NCI-H2196 treated with DMSO at 0.1 percent for 48 hours (cell line): ENCODE results near the gene APOA5.
A peak's percentile ranks its signal among the peaks of the same experiment; 100 is the strongest.
"Not testable (repeated sequence)": the region's sequence is repeated elsewhere in the genome, so short reads cannot be mapped to it uniquely, and the experiment has no call there.

Source experiments
- DNase-seq: peaks from one replicate; lab custom pipeline; 2025; ENCODE audit not compliant: unreplicated experiment; lab: John Stamatoyannopoulos, UW

The APOA5 gene

GRCh38 chr11:116801662-116802061 lies 10.0 kb upstream of the APOA5 start:
- DNase-seq: not testable (repeated sequence)

DNA sequence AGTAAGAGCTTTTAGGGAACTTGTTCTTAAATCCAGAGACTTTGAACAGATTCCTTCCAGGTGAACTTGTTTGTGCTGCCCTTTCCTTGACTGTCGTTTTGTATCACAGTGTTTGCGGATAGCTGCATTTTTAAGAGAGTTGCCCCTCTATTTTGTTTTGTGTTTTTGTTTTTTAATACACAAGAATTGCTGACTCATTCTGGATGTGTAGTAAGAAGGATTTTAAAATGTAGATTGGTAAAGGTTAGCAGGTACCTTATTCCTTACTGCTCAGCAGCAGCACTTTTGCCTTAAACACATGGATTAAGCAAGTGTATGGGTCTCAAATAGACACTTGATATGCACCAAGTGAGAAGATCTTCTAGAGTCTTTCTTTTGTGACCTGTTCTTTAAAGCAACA lies 8.9 kb upstream of the APOA5 start:
- no peak for DNase-seq

DNA sequence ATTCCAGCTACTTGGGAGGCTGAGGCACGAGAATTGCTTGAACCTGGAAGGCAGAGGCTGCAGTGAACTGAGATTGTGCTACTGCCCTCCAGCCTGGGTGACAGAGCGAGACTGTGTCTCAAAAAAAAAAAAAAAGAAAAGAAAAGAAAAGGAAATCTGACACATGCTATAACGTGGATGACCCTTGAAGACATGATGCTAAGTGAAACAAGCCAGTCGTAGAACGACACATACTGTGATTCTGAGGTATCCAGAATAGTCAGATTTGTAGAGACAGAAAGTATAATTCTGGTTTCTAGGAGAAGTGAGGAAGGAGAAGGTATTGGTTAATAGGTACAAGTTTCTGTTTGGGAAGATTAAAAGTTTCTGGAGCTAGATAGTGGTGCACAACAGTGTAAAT lies 6.7 kb upstream of the APOA5 start:
- DNase-seq: no peak

GRCh38 chr11:116797816-116798215 lies 6.1 kb upstream of the APOA5 start:
- no peak for DNase-seq

DNA sequence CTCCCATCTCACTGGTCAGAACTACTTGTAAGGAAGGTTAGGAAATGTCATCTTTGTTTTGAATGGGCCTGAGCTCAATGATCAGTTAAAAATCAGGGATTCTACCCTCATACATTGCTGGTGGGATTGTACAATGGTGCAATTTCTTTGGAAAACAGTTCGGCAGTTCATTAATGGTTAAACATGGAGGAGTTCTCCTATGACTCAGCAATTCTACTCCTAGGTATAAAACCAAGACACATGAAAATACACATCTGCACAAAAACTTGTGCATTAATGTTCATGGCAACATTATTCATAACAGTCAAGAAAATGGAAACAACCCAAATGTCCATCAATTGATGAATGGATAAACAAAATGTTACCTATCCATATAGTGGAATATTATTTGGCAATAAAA lies 4.9 kb upstream of the APOA5 start:
- no peak for DNase-seq

GRCh38 chr11:116794851-116795250 lies 3.2 kb upstream of the APOA5 start:
- DNase-seq: no peak

- no peak for DNase-seq
These were observed 2.1 kb upstream of the APOA5 start for GRCh38 chr11:116793772-116794097.

- DNase-seq: no peak
These were observed 1.4 kb upstream of the APOA5 start for GRCh38 chr11:116792869-116793771.

- DNase-seq: no peak
These were observed 627 bp upstream of the APOA5 start for GRCh38 chr11:116792144-116792868.

DNA sequence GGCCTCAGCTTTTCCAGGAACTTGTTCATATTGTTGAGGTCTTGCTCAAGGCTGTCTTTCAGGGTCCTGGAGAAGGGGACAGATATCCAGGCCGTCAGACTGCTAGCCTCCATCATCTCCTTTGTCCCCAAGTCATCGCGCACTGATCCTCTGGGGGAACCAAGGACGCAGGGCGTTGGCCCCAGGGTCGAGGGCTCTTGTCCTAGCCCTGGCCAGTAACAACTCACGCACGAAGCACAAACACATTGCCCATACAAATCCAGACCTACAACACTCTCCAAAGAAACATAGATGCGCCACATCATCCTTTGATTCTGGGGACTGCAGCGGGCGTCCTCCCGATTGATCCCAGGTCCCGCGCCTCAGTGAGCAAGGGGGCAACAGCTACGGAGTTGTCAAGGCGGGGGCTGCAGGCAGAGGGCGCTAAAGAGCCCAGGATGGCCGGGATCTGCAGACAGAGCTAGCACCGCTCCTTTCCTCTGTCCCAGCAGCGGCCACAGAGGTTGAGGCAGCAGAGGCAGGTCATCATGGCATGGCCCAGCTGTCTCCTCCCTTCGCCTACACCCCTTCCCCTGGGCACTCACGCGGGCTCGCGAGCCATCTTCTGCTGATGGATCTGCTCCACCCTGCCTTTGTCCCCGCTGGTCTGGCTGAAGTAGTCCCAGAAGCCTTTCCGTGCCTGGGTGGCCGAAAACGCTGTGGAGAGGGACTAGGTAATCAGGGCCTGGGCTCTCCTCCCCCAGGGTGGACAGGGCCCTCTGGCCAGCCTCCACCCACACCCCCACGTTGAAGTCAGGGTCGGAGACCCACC lies 472 bp downstream of the APOA5 start:
- DNase-seq: peak; percentile 36

GRCh38 chr11:116790167-116791001 lies 1.3 kb downstream of the APOA5 start:
- DNase-seq: no peak

- DNase-seq: no peak
These were observed 2.7 kb downstream of the APOA5 start for GRCh38 chr11:116788975-116789374.

- no peak for DNase-seq
These were observed 3.1 kb downstream of the APOA5 start for GRCh38 chr11:116788534-116788933.

GRCh38 chr11:116787786-116788486 lies 3.7 kb downstream of the APOA5 start, which contains the start of gene ZPR1:
Gene ZPR1, minus strand, starts transcription at chr11:116788023. Its CDS starts 33 bp downstream, at chr11:116787990.
- peak; percentile 77 for DNase-seq

GRCh38 chr11:116787436-116787785 lies 4.3 kb downstream of the APOA5 start:
- no peak for DNase-seq

DNA sequence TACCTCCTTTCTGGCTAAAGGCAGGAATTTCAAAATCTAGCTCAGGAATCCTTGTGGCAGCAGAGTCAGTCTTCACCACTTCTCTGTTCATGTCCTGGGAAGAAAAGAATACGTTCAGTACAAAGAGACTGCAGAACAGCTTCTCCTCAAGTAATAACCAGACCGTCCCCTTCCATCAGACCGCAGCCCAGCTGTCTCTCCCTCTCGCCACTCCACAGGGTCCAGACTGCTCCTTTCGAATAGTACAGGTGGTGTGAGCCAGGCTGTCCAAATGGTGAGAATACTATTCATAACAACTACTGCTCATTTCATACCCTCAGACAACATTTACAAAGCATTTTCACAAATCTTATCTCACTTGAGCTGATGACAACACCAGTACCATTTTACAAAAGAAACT lies 4.7 kb downstream of the APOA5 start:
- no peak for DNase-seq

DNA sequence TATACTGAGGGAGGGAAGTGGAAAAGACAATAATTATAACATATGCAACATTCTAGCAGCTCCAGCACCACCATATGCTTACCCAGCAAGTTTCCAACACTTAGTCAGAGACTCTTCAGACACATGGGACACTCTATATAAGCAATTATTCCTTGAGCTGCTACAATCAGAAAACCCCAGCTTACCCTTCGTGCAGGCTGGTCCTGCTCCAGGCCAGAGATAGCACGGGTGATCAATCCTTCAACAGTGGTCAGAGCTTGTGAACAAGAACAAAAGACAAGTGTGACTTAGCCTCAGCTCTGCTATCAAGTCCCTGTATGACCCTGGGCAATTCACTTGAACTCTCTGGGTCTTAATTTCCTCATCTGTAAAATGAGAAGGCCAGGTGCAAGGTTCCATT lies 5.4 kb downstream of the APOA5 start:
- DNase-seq: no peak

GRCh38 chr11:116782728-116783127 lies 9.0 kb downstream of the APOA5 start:
- no peak for DNase-seq

- DNase-seq: no peak
These were observed 13.1 kb downstream of the APOA5 start for GRCh38 chr11:116778556-116778955.

- DNase-seq: no peak
These were observed 14.6 kb downstream of the APOA5 start for GRCh38 chr11:116777056-116777455.
